ENCODE measurements around the gene GDI1. TPM values are rescaled to one million over a fixed set of nuclear protein-coding genes. Genes with fewer than 3 reads are reported as not detected.

The GDI1 gene
- total RNA-seq, 1 experiment from 2014 or later = 58.6 TPM

- in situ Hi-C loops (cut with HindIII; ENCODE audit: low pct_unique_long_range_greater_than_20kb, low sequenced_read_pairs) = no loop called here
Measured at GRCh38 chrX:154449618-154450017, 12.7 kb downstream of the GDI1 start.

GRCh38 chrX:154450312-154450711, 13.4 kb downstream of the GDI1 start:
- in situ Hi-C loops (cut with HindIII; ENCODE audit: low pct_unique_long_range_greater_than_20kb, low sequenced_read_pairs) = no loop called here
- DNase-seq (ENCODE audit: low read depth) = no peak

More at GRCh38 chrX:154449618-154450017, 12.7 kb downstream of the GDI1 start:
- no peak for DNase-seq (ENCODE audit: low read depth)

- no peak for DNase-seq (ENCODE audit: low read depth)
- in situ Hi-C loops (cut with HindIII; ENCODE audit: low pct_unique_long_range_greater_than_20kb, low sequenced_read_pairs) = no loop called here
Measured at GRCh38 chrX:154452823-154453222, 15.9 kb downstream of the GDI1 start.

- DNase-seq (ENCODE audit: low read depth) = peak; percentile 30
- in situ Hi-C loops (cut with HindIII; ENCODE audit: low pct_unique_long_range_greater_than_20kb, low sequenced_read_pairs) = no loop called here
Measured at GRCh38 chrX:154457491-154458115, 20.6 kb downstream of the GDI1 start.

GRCh38 chrX:154458116-154458953, 21.4 kb downstream of the GDI1 start, which contains the start of gene PLXNA3:
PLXNA3 (plus strand) TSS chrX:154458281; CDS start chrX:154460184, 1,903 bp downstream.
- no peak for DNase-seq (ENCODE audit: low read depth)

GRCh38 chrX:154458954-154459778, 22.2 kb downstream of the GDI1 start:
- DNase-seq (ENCODE audit: low read depth) = peak; percentile 11
- in situ Hi-C loops (cut with HindIII; ENCODE audit: low pct_unique_long_range_greater_than_20kb, low sequenced_read_pairs) = no loop called here

More at GRCh38 chrX:154458116-154458953, 21.4 kb downstream of the GDI1 start, which contains the start of gene PLXNA3:
- in situ Hi-C loops (cut with HindIII; ENCODE audit: low pct_unique_long_range_greater_than_20kb, low sequenced_read_pairs) = no loop called here

GRCh38 chrX:154459832-154460231, 22.9 kb downstream of the GDI1 start:
- in situ Hi-C loops (cut with HindIII; ENCODE audit: low pct_unique_long_range_greater_than_20kb, low sequenced_read_pairs) = no loop called here

GRCh38 chrX:154460326-154460725, 23.4 kb downstream of the GDI1 start:
- DNase-seq (ENCODE audit: low read depth) = no peak
- in situ Hi-C loops (cut with HindIII; ENCODE audit: low pct_unique_long_range_greater_than_20kb, low sequenced_read_pairs) = no loop called here

More at GRCh38 chrX:154459832-154460231, 22.9 kb downstream of the GDI1 start:
- DNase-seq (ENCODE audit: low read depth) = no peak

GRCh38 chrX:154462396-154462795, 25.4 kb downstream of the GDI1 start:
- in situ Hi-C loops (cut with HindIII; ENCODE audit: low pct_unique_long_range_greater_than_20kb, low sequenced_read_pairs) = no loop called here
- DNase-seq (ENCODE audit: low read depth) = no peak

GRCh38 chrX:154463611-154464220, 26.8 kb downstream of the GDI1 start:
- no peak for DNase-seq (ENCODE audit: low read depth)
- in situ Hi-C loops (cut with HindIII; ENCODE audit: low pct_unique_long_range_greater_than_20kb, low sequenced_read_pairs) = no loop called here

- DNase-seq (ENCODE audit: low read depth) = no peak
- in situ Hi-C loops (cut with HindIII; ENCODE audit: low pct_unique_long_range_greater_than_20kb, low sequenced_read_pairs) = no loop called here
Measured at GRCh38 chrX:154464806-154465365, 27.9 kb downstream of the GDI1 start.

GRCh38 chrX:154465601-154466000, 28.6 kb downstream of the GDI1 start:
- in situ Hi-C loops (cut with HindIII; ENCODE audit: low pct_unique_long_range_greater_than_20kb, low sequenced_read_pairs) = no loop called here
- no peak for DNase-seq (ENCODE audit: low read depth)

GRCh38 chrX:154466036-154466435, 29.1 kb downstream of the GDI1 start:
- no peak for DNase-seq (ENCODE audit: low read depth)
- in situ Hi-C loops (cut with HindIII; ENCODE audit: low pct_unique_long_range_greater_than_20kb, low sequenced_read_pairs) = no loop called here

GRCh38 chrX:154466907-154467306, 30.0 kb downstream of the GDI1 start:
- in situ Hi-C loops (cut with HindIII; ENCODE audit: low pct_unique_long_range_greater_than_20kb, low sequenced_read_pairs) = no loop called here

GRCh38 chrX:154467556-154467955, 30.6 kb downstream of the GDI1 start:
- DNase-seq (ENCODE audit: low read depth) = no peak
- in situ Hi-C loops (cut with HindIII; ENCODE audit: low pct_unique_long_range_greater_than_20kb, low sequenced_read_pairs) = no loop called here

More at GRCh38 chrX:154466907-154467306, 30.0 kb downstream of the GDI1 start:
- DNase-seq (ENCODE audit: low read depth) = no peak

GRCh38 chrX:154468217-154468616, 31.3 kb downstream of the GDI1 start:
- DNase-seq (ENCODE audit: low read depth) = no peak
- in situ Hi-C loops (cut with HindIII; ENCODE audit: low pct_unique_long_range_greater_than_20kb, low sequenced_read_pairs) = no loop called here

GRCh38 chrX:154469114-154469513, 32.2 kb downstream of the GDI1 start:
- in situ Hi-C loops (cut with HindIII; ENCODE audit: low pct_unique_long_range_greater_than_20kb, low sequenced_read_pairs) = no loop called here
- no peak for DNase-seq (ENCODE audit: low read depth)

GRCh38 chrX:154469880-154470279, 32.9 kb downstream of the GDI1 start:
- DNase-seq (ENCODE audit: low read depth) = no peak
- in situ Hi-C loops (cut with HindIII; ENCODE audit: low pct_unique_long_range_greater_than_20kb, low sequenced_read_pairs) = no loop called here
